H1 (cell line): ENCODE results near the gene DFFB. TPM values are rescaled to one million over a fixed set of nuclear protein-coding genes. Genes with fewer than 3 reads are reported as not detected.

Experiments used
- CHD2 ChIP-seq: IDR thresholded peaks from 2 replicates; pipeline ENCODE4 v1.6.1; 2012; ENCODE audit warnings: low read length, improper control_type of control experiment
- polyA plus RNA-seq, 7 experiments: library from polyadenylated mRNA; depleted of rRNA in 3 of 7; stranded (reverse) in 5 of 7; unstranded in 2 of 7; fragments of >200 nt in 5 of 7; fragments of 200-250 nt in 2 of 7; gene quantifications; 1 replicate in 5 of 7; 2 replicates in 1 of 7; 4 replicates in 1 of 7; pipeline versions ENCODE4 v1.2.1 to v1.2.3, GENCODE V29; 2011 to 2013; ENCODE audit warnings: missing spikeins in 2 of 7, mixed read lengths in 2 of 7
- total RNA-seq: library from RNA; stranded (reverse); fragmentation: NEBNext Ultra II Directional; extraction: Animal tissue kit (Norgen Biotek cat#: 25700); gene quantifications from 2 replicates; pipeline ENCODE4 v1.2.1, GENCODE V29; 2021

DFFB gene
- total and polyA plus RNA-seq, 2 of the 8 experiments (the other 6 are each of a cell fraction or from before 2014, with no cell fraction given), result 8.6 to 11.9 TPM

DNA sequence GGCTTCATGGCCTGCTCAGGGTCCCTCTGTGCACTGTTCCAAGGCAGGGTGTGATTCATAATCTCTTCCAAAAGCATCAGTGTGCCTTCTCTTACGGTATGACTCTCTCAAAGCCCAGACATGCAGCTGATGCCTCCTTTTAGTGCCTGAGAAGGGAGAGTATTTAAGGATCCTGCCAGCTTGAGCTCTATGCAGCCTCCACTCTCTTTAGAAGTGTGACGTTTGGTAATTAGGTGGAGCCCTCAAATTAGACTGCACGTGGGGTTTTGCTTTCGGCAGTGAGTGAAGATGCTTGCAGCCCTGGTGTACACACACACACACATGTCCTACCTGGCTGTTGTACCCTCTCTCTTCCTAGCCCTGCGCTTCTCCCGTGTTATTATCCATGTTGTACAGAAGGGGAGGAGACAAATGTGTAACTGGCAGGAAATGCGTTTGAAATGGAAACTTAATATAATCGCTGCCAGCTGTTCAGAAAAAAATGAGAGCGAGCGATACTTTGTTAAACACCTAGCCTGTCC is 45.4 kb downstream of the DFFB start (continued):
- TF ChIP-seq CHD2, result no peak
- TF ChIP-seq, all 59 proteins: peak for 0
